GM13976 (cell line): ENCODE results near the gene RUNX1.

Experiments used
- DNase-seq: peaks from one replicate; pipeline ENCODE4 v3.0.0; 2012; ENCODE audit warnings: low spot score
- CTCF ChIP-seq: IDR thresholded peaks from 2 replicates; pipeline ENCODE4 v1.5.1; 2012; ENCODE audit warnings: borderline replicate concordance, mild to moderate bottlenecking; ENCODE audit not compliant: insufficient read depth; ENCODE audit errors: extremely low read depth, missing control alignments, control extremely low read depth
- in situ Hi-C: fragments of 300-500 bp; cut with MboI; formaldehyde crosslinking; loops from one replicate; pipeline ENCODE4 v1.12.0; 2022; ENCODE audit warnings: low sequenced_read_pairs, mixed read lengths, inconsistent platforms; ENCODE audit not compliant: unreplicated experiment

RUNX1 gene

GRCh38 chr21:34927992-34928391, 121.1 kb downstream of the RUNX1 start:
- TF ChIP-seq CTCF, result no peak
- DNase-seq, result no peak
- in situ Hi-C loops, result no loop called here

GRCh38 chr21:34926803-34927467, 122.2 kb downstream of the RUNX1 start:
- in situ Hi-C loops, result no loop called here

DNA sequence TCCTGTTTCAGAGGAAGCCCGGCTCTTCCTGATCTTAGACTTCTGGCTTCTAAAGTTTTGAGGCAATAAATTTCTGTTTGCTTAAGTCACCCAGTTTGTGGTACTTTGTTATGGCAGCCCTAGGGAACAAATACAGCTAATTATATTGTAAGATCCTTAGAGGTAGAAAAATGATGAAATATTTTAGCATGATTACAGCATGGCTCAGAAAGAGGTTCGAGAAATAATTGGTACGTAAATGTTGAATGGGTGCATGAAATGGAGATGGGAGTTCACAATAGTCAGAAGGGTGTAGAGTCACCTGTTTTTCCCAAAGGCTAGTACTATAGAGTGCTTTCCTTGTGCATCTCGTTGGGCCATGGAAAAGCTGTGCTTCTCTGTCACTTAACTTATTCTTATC, 123.5 kb downstream of the RUNX1 start:
- no peak for DNase-seq
- in situ Hi-C loops, result no loop called here
- TF ChIP-seq CTCF, result no peak

More at GRCh38 chr21:34926803-34927467, 122.2 kb downstream of the RUNX1 start:
- DNase-seq, result no peak
- TF ChIP-seq CTCF, result no peak

GRCh38 chr21:34924771-34925419, 124.2 kb downstream of the RUNX1 start:
- no peak for DNase-seq
- in situ Hi-C loops, result no loop called here

DNA sequence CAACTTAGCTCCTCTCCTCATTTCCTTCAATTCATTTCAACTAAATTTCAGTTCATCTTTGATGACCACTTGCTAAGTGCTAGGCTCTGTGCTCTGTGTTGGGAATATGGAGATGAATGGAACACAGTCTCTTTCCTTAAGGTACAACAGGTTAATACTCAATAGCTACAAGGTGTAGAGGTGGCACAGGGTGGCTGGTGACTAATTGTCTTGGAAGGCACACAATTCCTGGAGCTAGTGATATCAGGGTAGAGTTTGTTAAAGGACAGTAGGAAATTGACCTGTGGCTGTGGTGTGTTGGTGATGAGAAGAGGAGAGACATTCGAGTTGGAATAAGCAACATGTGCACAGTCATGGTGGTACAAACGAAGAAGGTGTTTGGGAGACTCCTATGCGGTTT, 124.9 kb downstream of the RUNX1 start:
- in situ Hi-C loops, result no loop called here
- no peak for TF ChIP-seq CTCF
- DNase-seq, result no peak

More at GRCh38 chr21:34924771-34925419, 124.2 kb downstream of the RUNX1 start:
- no peak for TF ChIP-seq CTCF

DNA sequence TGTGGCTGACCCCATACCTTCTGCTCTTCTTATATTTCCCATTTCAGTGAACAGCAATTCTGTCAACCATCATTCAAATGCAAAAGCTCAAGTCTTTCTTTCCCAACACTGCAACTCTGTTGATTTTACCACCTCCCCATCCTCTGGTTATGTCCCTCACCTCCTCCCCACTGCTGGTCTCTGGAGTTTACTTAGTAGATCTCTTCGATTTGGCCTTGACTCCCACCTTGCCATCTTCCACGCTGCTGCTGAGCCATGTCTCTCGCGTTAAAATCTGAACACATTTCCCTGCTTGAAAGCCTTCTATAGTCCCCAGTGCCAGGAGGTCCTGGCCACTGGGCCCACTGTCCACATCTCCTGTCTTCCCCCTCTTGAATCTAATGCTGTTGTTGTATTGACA, 125.5 kb downstream of the RUNX1 start:
- DNase-seq, result no peak
- in situ Hi-C loops, result no loop called here
- TF ChIP-seq CTCF, result no peak
